CD4-positive, alpha-beta T cell treated with Interleukin-21 for 1 hour (primary cell): Measurements from ENCODE around the gene LY9.
A peak's percentile ranks its signal among the peaks of the same experiment; 100 is the strongest.

Source experiments
- DNase-seq: peaks from one replicate; pipeline ENCODE4 v3.0.0-alpha.2; 2020

LY9 gene

GRCh38 chr1:160806109-160806665 is 10.2 kb downstream of the LY9 start:
- DNase-seq: no peak

GRCh38 chr1:160806784-160807183 is 10.8 kb downstream of the LY9 start:
- DNase-seq: no peak

GRCh38 chr1:160807247-160807646 is 11.3 kb downstream of the LY9 start:
- DNase-seq: no peak

- DNase-seq: no peak
Observed at GRCh38 chr1:160807738-160808137, 11.8 kb downstream of the LY9 start.

- DNase-seq: no peak
Observed at GRCh38 chr1:160808289-160808688, 12.3 kb downstream of the LY9 start.

GRCh38 chr1:160810486-160810885 is 14.5 kb downstream of the LY9 start:
- DNase-seq: no peak

- no peak for DNase-seq
Observed at GRCh38 chr1:160811147-160811546, 15.2 kb downstream of the LY9 start.

- no peak for DNase-seq
Observed at GRCh38 chr1:160813215-160813614, 17.2 kb downstream of the LY9 start.

GRCh38 chr1:160814316-160814715 is 18.3 kb downstream of the LY9 start:
- no peak for DNase-seq

GRCh38 chr1:160814856-160815255 is 18.9 kb downstream of the LY9 start:
- no peak for DNase-seq

- DNase-seq: no peak
Observed at GRCh38 chr1:160818207-160818937, 22.4 kb downstream of the LY9 start.

- DNase-seq: no peak
Observed at GRCh38 chr1:160819186-160819585, 23.2 kb downstream of the LY9 start.

- no peak for DNase-seq
Observed at GRCh38 chr1:160821627-160822026, 25.7 kb downstream of the LY9 start.

- no peak for DNase-seq
Observed at GRCh38 chr1:160823296-160823695, 27.3 kb downstream of the LY9 start.

GRCh38 chr1:160826546-160826945 is 30.6 kb downstream of the LY9 start:
- no peak for DNase-seq

- no peak for DNase-seq
Observed at GRCh38 chr1:160827418-160827817, 31.4 kb downstream of the LY9 start.

- no peak for DNase-seq
Observed at GRCh38 chr1:160829766-160830165, 33.8 kb downstream of the LY9 start.

GRCh38 chr1:160830321-160831153 is 34.6 kb downstream of the LY9 start:
- DNase-seq: peak; percentile 75

GRCh38 chr1:160834945-160835565 is 39.1 kb downstream of the LY9 start:
- peak; percentile 54 for DNase-seq

GRCh38 chr1:160835751-160836150 is 39.8 kb downstream of the LY9 start:
- DNase-seq: no peak

GRCh38 chr1:160836561-160836960 is 40.6 kb downstream of the LY9 start:
- DNase-seq: no peak

- DNase-seq: no peak
Observed at GRCh38 chr1:160836981-160837557, 41.1 kb downstream of the LY9 start.

GRCh38 chr1:160837558-160838205 is 41.7 kb downstream of the LY9 start:
- peak; percentile 86 for DNase-seq
